Upper lobe of left lung (tissue), 4 donors: Measurements from ENCODE around the gene UBALD1.

ENCODE experiments used
- EP300 ChIP-seq, 4 donors: sonication (generic); formaldehyde crosslinking; IDR thresholded peaks; one replicate each; pipeline ENCODE4 v1.5.1; 2017; ENCODE audit warnings: antibody characterized with exemption in 4 of 4, control low read depth in 2 of 4
- POLR2A ChIP-seq, 4 donors: fragments of 450-650 bp; IDR thresholded peaks; one replicate each; pipeline ENCODE4 v1.5.1; 2016 to 2017; ENCODE audit warnings: antibody characterized with exemption in 4 of 4, mild to moderate bottlenecking in 2 of 4
- POLR2AphosphoS5 ChIP-seq, 2 donors: sonication (generic); formaldehyde crosslinking; IDR thresholded peaks; one replicate each; pipeline ENCODE4 v1.5.1; 2017; ENCODE audit warnings: antibody characterized with exemption in 2 of 2
- TF ChIP-seq, protein P1 (sequence below), 6 experiments: fragments of 450-650 bp in 4 of 6; fragments of 200-600 bp in 2 of 6; sonication (generic) in 2 of 6; IDR thresholded peaks; one replicate each; pipeline ENCODE4 v1.5.1; 2016 to 2019; ENCODE audit warnings: antibody characterized with exemption in 6 of 6

DNA sequence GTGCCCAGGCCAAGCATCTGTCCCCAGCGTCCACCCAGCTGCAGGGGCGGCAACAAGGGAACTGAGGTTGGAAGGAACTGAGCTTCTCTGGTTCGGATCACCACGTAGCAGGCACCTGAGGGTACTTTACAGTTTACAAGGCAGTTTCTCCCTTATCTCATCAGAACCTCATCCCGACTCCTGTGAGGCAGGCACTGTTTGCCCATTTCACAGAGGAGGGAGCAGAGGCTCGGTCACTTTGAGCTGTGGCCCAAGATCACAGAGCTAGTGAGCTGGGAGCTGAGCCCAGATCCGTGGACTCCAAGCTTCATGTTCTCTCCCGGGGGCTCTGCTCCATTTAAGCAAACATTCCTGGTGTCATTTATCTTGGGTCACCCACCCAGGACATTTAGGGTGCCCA lies 15.1 kb downstream of the UBALD1 start:
- TF ChIP-seq, protein P1, sequence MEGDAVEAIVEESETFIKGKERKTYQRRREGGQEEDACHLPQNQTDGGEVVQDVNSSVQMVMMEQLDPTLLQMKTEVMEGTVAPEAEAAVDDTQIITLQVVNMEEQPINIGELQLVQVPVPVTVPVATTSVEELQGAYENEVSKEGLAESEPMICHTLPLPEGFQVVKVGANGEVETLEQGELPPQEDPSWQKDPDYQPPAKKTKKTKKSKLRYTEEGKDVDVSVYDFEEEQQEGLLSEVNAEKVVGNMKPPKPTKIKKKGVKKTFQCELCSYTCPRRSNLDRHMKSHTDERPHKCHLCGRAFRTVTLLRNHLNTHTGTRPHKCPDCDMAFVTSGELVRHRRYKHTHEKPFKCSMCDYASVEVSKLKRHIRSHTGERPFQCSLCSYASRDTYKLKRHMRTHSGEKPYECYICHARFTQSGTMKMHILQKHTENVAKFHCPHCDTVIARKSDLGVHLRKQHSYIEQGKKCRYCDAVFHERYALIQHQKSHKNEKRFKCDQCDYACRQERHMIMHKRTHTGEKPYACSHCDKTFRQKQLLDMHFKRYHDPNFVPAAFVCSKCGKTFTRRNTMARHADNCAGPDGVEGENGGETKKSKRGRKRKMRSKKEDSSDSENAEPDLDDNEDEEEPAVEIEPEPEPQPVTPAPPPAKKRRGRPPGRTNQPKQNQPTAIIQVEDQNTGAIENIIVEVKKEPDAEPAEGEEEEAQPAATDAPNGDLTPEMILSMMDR (IDR thresholded peaks at IDR 0.05), result no peak
- TF ChIP-seq POLR2A (IDR thresholded peaks at IDR 0.05), result no peak
- no peak for TF ChIP-seq POLR2AphosphoS5 (IDR thresholded peaks at IDR 0.05)
- no peak for TF ChIP-seq EP300 (IDR thresholded peaks at IDR 0.05)
